Neural cell (in vitro differentiated cells): ENCODE measurements around the gene TRAPPC14. TPM values are rescaled to one million over a fixed set of nuclear protein-coding genes. Genes with fewer than 3 reads are reported as not detected.
A peak's percentile ranks its signal among the peaks of the same experiment; 100 is the strongest.

Source experiments
- H2AFZ ChIP-seq: fragments of 200-600, 300-800 bp; sonication (generic), shearing (Covaris generic); 2 replicates; pipeline ENCODE4 v1.6.0; 2014; ENCODE audit warnings: low read depth, mild to moderate bottlenecking, antibody characterized with exemption, low read length, moderate library complexity
- H3F3A ChIP-seq: fragments of 200-600 bp; shearing (Covaris generic); 2 replicates; pipeline ENCODE4 v1.6.1; 2016; ENCODE audit warnings: mild to moderate bottlenecking, moderate library complexity, mixed read lengths, antibody characterized with exemption, low read length; ENCODE audit not compliant: insufficient read depth, poor library complexity, severe bottlenecking
- H3K27ac ChIP-seq: fragments of 200-600, 300-800 bp; sonication (generic), shearing (Covaris generic); 2 replicates; pipeline ENCODE4 v1.5.1; 2014; ENCODE audit warnings: mild to moderate bottlenecking, low read length, moderate library complexity
- H3K27me3 ChIP-seq: fragments of 300-800, 200-600 bp; sonication (generic), shearing (Covaris generic); 2 replicates; pipeline ENCODE4 v1.6.0; 2014; ENCODE audit warnings: mild to moderate bottlenecking, low read depth, low read length, moderate library complexity; ENCODE audit not compliant: insufficient read depth
- H3K36me3 ChIP-seq: fragments of 300-800, 200-600 bp; sonication (generic), shearing (Covaris generic); 2 replicates; pipeline ENCODE4 v1.5.1; 2014; ENCODE audit warnings: mild to moderate bottlenecking, antibody characterized with exemption, low read length, moderate library complexity; ENCODE audit not compliant: insufficient read depth
- H3K4me2 ChIP-seq: fragments of 300-800, 200-600 bp; sonication (generic), shearing (Covaris generic); 2 replicates; pipeline ENCODE4 v1.6.0; 2014; ENCODE audit warnings: mild to moderate bottlenecking, low read length
- H3K4me3 ChIP-seq: fragments of 300-800, 200-600 bp; sonication (generic), shearing (Covaris generic); 2 replicates; pipeline ENCODE4 v1.5.1; 2014; ENCODE audit warnings: mild to moderate bottlenecking, low read length, moderate library complexity
- H3K79me2 ChIP-seq: fragments of 200-600 bp; shearing (Covaris generic); replicated peaks from 2 replicates; pipeline ENCODE4 v1.6.0; 2014; ENCODE audit warnings: mild to moderate bottlenecking, low read length, moderate library complexity; ENCODE audit not compliant: insufficient read depth
- H3K9ac ChIP-seq: fragments of 300-800, 200-600 bp; sonication (generic), shearing (Covaris generic); 2 replicates; pipeline ENCODE4 v1.6.1; 2016; ENCODE audit warnings: mild to moderate bottlenecking, low read length, mixed read lengths
- H3K9me2 ChIP-seq: fragments of 200-600 bp; shearing (Covaris generic); 2 replicates; pipeline ENCODE4 v1.6.1; 2016; ENCODE audit warnings: mild to moderate bottlenecking, low read length, mixed read lengths; ENCODE audit not compliant: insufficient read depth
- H3K9me3 ChIP-seq: fragments of 200-600, 300-800 bp; sonication (generic), shearing (Covaris generic); 2 replicates; pipeline ENCODE4 v1.6.1; 2016; ENCODE audit warnings: mild to moderate bottlenecking, mixed run types, low read length, moderate library complexity, mixed read lengths
- H4K20me1 ChIP-seq: fragments of 200-600 bp; shearing (Covaris generic); 2 replicates; pipeline ENCODE4 v1.6.1; 2016; ENCODE audit warnings: mild to moderate bottlenecking, mixed run types; ENCODE audit not compliant: insufficient read depth
- EP300 ChIP-seq: fragments of 450-650 bp; conservative IDR thresholded peaks from 2 replicates; pipeline ENCODE4 v1.6.1; 2014; ENCODE audit warnings: antibody characterized with exemption, mild to moderate bottlenecking, moderate library complexity; ENCODE audit not compliant: poor library complexity, severe bottlenecking
- EZH2 ChIP-seq: fragments of 200-600, 300-800 bp; shearing (Covaris generic), sonication (generic); IDR thresholded peaks from 2 replicates; pipeline ENCODE4 v1.6.1; 2014; ENCODE audit warnings: antibody characterized with exemption, low read length, borderline replicate concordance, mild to moderate bottlenecking; ENCODE audit not compliant: insufficient read depth, poor library complexity, severe bottlenecking
- MXI1 ChIP-seq: fragments of 450-650 bp; conservative IDR thresholded peaks from 2 replicates; pipeline ENCODE4 v1.6.1; 2014; ENCODE audit warnings: antibody characterized with exemption, mild to moderate bottlenecking; ENCODE audit not compliant: poor library complexity, severe bottlenecking
- POLR2AphosphoS5 ChIP-seq: IDR thresholded peaks from 2 replicates; pipeline ENCODE4 v1.6.1; 2012
- RAD21 ChIP-seq: fragments of 450-650 bp; conservative IDR thresholded peaks from 2 replicates; pipeline ENCODE4 v1.6.1; 2014; ENCODE audit warnings: antibody characterized with exemption, mild to moderate bottlenecking, moderate library complexity
- REST ChIP-seq: IDR thresholded peaks from 2 replicates; pipeline ENCODE4 v1.6.1; 2012; ENCODE audit warnings: borderline replicate concordance
- SMC3 ChIP-seq: fragments of 450-650 bp; conservative IDR thresholded peaks from 2 replicates; pipeline ENCODE4 v1.6.1; 2014; ENCODE audit warnings: antibody characterized with exemption, mild to moderate bottlenecking, moderate library complexity; ENCODE audit not compliant: poor library complexity
- TAF1 ChIP-seq: IDR thresholded peaks from 2 replicates; pipeline ENCODE4 v1.6.1; 2012; ENCODE audit warnings: low read depth
- polyA plus RNA-seq: library from polyadenylated mRNA; depleted of rRNA; stranded (reverse); fragments of >200 nt; gene quantifications from 2 replicates; pipeline ENCODE4 v1.2.3, GENCODE V29; 2014
- TF ChIP-seq, protein P1 (sequence below): fragments of 450-650 bp; IDR thresholded peaks from 2 replicates; pipeline ENCODE4 v1.5.1; 2014; ENCODE audit warnings: antibody characterized with exemption, mild to moderate bottlenecking, moderate library complexity; ENCODE audit not compliant: poor library complexity, severe bottlenecking

The TRAPPC14 gene
- polyA plus RNA-seq, 1 donor from 2014 or later, result 26.7 TPM

GRCh38 chr7:100126931-100127865 lies 31.3 kb downstream of the TRAPPC14 start, which contains the start of gene MBLAC1:
TSS of gene MBLAC1 (plus strand) at chr7:100126967. CDS start at chr7:100127396, 429 bp downstream.
- Histone ChIP-seq H3K9me2 (no peaks in the 10 kb centered on the region), H3K27ac (peak within 1 kb of the TSS; percentile 97), H3K36me3 (peaks cover 7% of the 10 kb centered on the region), H3K79me2 (no peaks in the 10 kb centered on the region), H2AFZ (peak within 1 kb of the TSS; percentile 46), H3K9me3 (no peaks in the 10 kb centered on the region), H4K20me1 (no peaks in the 10 kb centered on the region), H3K4me2 (peak within 1 kb of the TSS; percentile 80), H3F3A (peaks cover 3% of the 10 kb centered on the region), H3K4me3 (peak within 1 kb of the TSS; percentile 87), H3K27me3 (no peaks in the 10 kb centered on the region), H3K9ac (peak within 1 kb of the TSS; percentile 92)
- TF ChIP-seq POLR2AphosphoS5 (peak; percentile 79), TAF1 (peak; percentile 92), EZH2 (no peak), RAD21 (no peak), MXI1 (peak; percentile 60), REST (peak; percentile 81), EP300 (peak; percentile 9), SMC3 (peak; percentile 41)
- TF ChIP-seq, protein P1, sequence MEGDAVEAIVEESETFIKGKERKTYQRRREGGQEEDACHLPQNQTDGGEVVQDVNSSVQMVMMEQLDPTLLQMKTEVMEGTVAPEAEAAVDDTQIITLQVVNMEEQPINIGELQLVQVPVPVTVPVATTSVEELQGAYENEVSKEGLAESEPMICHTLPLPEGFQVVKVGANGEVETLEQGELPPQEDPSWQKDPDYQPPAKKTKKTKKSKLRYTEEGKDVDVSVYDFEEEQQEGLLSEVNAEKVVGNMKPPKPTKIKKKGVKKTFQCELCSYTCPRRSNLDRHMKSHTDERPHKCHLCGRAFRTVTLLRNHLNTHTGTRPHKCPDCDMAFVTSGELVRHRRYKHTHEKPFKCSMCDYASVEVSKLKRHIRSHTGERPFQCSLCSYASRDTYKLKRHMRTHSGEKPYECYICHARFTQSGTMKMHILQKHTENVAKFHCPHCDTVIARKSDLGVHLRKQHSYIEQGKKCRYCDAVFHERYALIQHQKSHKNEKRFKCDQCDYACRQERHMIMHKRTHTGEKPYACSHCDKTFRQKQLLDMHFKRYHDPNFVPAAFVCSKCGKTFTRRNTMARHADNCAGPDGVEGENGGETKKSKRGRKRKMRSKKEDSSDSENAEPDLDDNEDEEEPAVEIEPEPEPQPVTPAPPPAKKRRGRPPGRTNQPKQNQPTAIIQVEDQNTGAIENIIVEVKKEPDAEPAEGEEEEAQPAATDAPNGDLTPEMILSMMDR, result no peak

DNA sequence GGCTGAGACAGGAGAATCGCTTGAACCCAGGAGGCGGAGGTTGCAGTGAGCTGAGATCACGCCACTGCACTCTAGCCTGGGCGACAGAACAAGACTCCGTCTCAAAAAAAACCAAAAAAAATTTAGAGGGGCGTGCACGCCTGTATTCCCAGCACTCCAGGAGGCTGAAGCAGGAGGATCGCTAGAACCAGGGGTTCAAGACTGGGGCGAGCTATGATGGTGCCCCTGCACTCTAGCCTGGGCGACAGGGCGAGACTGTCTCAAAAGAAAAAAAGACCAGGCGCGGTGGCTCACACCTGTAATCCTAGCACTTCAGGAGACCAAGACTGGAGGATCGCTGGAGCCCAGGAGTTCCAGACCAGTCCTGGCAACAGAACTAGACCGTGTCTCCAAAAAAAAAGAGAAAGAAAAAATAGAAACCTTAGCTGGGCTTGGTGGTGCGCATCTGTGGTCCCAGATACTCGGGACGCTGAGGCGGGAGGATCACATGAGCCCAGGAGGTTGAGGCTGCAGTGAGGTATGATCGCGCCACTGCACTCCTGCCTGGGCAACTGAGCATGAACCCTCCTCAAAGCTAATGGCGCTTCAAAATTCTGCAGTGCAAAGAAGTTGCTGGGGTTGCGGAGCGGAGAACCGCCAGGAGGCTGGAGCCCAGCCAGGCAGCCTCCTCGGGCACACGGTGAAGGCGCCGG lies 32.1 kb downstream of the TRAPPC14 start:
- Histone ChIP-seq H3K4me3 (peak overlapping the region; percentile 87), H3K27me3 (no peaks in the 10 kb centered on the region), H3K79me2 (no peaks in the 10 kb centered on the region), H3K9ac (peak overlapping the region; percentile 92), H3K9me2 (no peaks in the 10 kb centered on the region), H3K36me3 (peaks cover 8% of the 10 kb centered on the region), H2AFZ (peak overlapping the region; percentile 46), H3K9me3 (no peaks in the 10 kb centered on the region), H3K4me2 (peak overlapping the region; percentile 80), H3K27ac (peak overlapping the region; percentile 97), H3F3A (peaks cover 3% of the 10 kb centered on the region), H4K20me1 (no peaks in the 10 kb centered on the region)
- TF ChIP-seq, protein P1, result peak; percentile 27
- no peak for TF ChIP-seq TAF1
